Middle frontal gyrus (tissue), 1 donor: ENCODE data around the gene OR6S1.
"Not testable (repeated sequence)": the region's sequence is repeated elsewhere in the genome, so short reads cannot be mapped to it uniquely, and the experiment has no call there.

Source experiments
- DNase-seq: peaks from one replicate; pipeline ENCODE4 v3.0.0-alpha.2; 2015; ENCODE audit warnings: low spot score; ENCODE audit errors: extremely low spot score

Gene OR6S1

GRCh38 chr14:20671597-20672283, 30.2 kb upstream of the OR6S1 start:
- no peak for DNase-seq

- DNase-seq: no peak
These were observed 27.5 kb upstream of the OR6S1 start for GRCh38 chr14:20668969-20669368.

- no peak for DNase-seq
These were observed 26.5 kb upstream of the OR6S1 start for GRCh38 chr14:20667957-20668356.

GRCh38 chr14:20666400-20666961, 25.0 kb upstream of the OR6S1 start:
- DNase-seq: not testable (repeated sequence)

- DNase-seq: no peak
These were observed 21.7 kb upstream of the OR6S1 start for GRCh38 chr14:20662968-20663732.

GRCh38 chr14:20661197-20661596, 19.7 kb upstream of the OR6S1 start:
- DNase-seq: no peak

- DNase-seq: no peak
These were observed 18.4 kb upstream of the OR6S1 start for GRCh38 chr14:20659813-20660395.

GRCh38 chr14:20659336-20659735, 17.8 kb upstream of the OR6S1 start:
- no peak for DNase-seq

GRCh38 chr14:20658246-20658645, 16.8 kb upstream of the OR6S1 start:
- no peak for DNase-seq

GRCh38 chr14:20657216-20658211, 16.0 kb upstream of the OR6S1 start:
- DNase-seq: no peak

GRCh38 chr14:20656274-20656673, 14.8 kb upstream of the OR6S1 start:
- DNase-seq: no peak

GRCh38 chr14:20655851-20656250, 14.4 kb upstream of the OR6S1 start:
- DNase-seq: no peak

- DNase-seq: no peak
These were observed 11.8 kb upstream of the OR6S1 start for GRCh38 chr14:20652996-20653975.

- DNase-seq: no peak
These were observed 4.0 kb upstream of the OR6S1 start for GRCh38 chr14:20645481-20645880.

- DNase-seq: no peak
These were observed 3.0 kb upstream of the OR6S1 start for GRCh38 chr14:20644520-20644919.

- DNase-seq: not testable (repeated sequence)
These were observed 1.3 kb upstream of the OR6S1 start for GRCh38 chr14:20642755-20643154.

GRCh38 chr14:20642182-20642581, 691 bp upstream of the OR6S1 start:
- no peak for DNase-seq

- no peak for DNase-seq
These were observed 8.4 kb downstream of the OR6S1 start for GRCh38 chr14:20632831-20633691.

- DNase-seq: no peak
These were observed 9.1 kb downstream of the OR6S1 start for GRCh38 chr14:20632448-20632830.
